ENCODE results near the gene TRAM2.

The TRAM2 gene

DNA sequence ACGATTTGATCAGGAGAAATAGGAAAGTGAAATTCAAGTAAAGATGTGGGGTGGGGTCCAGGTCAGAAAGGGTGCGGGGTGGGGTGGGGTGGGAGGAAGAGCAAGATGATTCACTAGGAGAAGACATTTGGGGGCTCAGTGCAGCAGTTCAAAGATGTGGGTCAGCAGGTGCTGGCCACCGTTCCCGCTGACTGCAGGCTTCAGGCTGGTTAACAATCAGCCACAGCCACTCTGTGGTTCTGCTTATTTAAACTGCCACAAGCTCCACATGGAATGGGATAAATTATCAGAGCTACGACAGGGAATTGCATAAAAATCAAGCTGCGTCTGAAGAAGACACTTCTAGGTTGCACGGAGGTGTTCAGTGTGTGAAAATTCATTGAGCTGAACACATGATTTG lies 49.4 kb downstream of the TRAM2 start:
- no peak for DNase-seq (ENCODE audit: low read depth)

- DNase-seq (ENCODE audit: low read depth), result no peak
Observed at GRCh38 chr6:52526634-52527033, 50.2 kb downstream of the TRAM2 start.

DNA sequence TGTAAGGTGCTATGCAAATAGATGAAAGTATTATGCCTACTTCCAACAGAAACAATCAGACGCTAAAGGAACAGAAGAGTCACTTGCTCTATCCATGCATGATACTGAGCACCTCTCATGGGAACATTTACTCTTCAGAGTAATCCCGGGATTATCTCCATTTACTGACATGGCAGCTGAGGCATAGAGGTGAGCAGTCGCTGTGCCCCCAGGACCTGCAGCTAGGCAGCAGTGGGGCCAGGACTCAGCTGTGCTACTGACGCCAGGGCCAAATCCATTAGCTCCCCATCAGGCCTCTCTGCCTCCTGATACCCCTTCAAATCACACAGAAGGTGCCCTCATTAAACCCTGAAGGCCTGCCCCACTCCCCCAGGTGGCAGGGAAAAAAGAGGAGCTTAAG lies 51.9 kb downstream of the TRAM2 start:
- DNase-seq (ENCODE audit: low read depth), result no peak

DNA sequence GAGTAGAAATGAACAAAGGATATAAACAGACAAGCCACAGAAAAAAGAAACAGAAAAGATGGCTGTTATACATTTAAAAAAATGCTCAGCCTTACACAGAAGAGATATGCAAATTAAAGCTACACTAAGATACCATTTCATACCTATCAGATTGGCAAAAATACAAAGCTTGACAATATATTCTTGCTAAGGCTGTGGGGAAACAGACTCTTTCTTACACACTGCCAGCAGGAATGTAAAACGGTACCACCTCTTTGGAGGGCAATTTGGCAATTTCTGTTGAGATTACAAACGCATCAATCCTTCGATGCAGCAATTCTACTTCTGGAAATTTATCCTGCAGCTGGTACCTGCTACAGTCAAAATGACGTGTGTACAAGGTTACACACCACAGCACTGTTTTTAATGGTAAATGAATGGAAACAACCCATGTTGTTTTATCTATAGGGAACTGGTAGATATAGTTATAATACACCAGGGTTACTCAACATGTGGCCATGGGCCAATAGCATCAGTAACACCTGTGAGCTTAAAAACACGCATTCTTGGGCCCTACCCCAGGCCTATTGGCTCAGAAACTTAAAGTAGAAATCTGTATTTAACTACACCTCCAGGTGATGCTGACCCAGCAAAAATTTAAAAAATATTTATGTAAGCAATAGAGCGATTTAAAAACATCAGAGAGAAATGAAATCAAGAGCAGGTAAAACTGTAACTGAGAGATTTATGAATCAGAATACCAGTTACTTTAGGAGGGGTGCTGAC lies 53.3 kb downstream of the TRAM2 start:
- no peak for DNase-seq (ENCODE audit: low read depth)

DNA sequence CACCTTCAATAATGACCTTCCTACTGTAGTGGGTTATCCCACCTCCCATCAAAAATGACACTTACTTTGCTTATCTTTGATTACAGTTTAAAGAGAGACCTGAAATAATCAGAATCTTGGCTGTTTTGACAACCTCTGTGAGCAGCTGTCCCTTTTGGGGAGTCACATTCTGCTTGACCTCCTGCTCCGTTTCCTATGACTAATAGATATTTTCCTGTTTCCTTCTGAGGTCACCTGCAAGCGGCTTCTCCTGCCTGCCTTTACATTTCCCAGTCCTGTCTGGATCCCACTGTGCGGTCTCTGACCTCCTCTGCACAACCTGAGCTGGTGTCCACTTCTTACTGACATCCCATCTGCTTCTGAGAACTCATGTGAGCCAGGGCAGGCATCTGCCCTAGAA lies 54.2 kb downstream of the TRAM2 start:
- DNase-seq (ENCODE audit: low read depth), result no peak

GRCh38 chr6:52522151-52522626 lies 54.7 kb downstream of the TRAM2 start:
- DNase-seq (ENCODE audit: low read depth), result no peak

DNA sequence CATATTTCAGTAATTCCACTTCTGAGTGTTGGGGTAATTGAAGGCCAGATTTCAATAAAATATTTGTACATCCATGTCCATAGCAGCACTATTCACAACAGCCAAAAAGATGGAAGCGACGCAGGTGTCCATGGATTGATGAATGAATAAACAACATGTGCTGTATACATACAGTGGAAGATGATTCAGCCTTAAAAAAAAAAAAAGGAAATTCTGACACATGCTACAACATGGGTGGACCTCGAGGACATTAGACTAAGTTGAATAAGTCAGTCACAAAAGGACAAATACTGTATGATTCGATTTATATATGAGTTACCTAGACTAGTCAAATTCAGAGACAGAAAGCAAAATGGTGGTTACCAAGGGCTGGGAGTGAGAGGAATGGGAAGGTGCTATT lies 57.2 kb downstream of the TRAM2 start:
- no peak for DNase-seq (ENCODE audit: low read depth)

DNA sequence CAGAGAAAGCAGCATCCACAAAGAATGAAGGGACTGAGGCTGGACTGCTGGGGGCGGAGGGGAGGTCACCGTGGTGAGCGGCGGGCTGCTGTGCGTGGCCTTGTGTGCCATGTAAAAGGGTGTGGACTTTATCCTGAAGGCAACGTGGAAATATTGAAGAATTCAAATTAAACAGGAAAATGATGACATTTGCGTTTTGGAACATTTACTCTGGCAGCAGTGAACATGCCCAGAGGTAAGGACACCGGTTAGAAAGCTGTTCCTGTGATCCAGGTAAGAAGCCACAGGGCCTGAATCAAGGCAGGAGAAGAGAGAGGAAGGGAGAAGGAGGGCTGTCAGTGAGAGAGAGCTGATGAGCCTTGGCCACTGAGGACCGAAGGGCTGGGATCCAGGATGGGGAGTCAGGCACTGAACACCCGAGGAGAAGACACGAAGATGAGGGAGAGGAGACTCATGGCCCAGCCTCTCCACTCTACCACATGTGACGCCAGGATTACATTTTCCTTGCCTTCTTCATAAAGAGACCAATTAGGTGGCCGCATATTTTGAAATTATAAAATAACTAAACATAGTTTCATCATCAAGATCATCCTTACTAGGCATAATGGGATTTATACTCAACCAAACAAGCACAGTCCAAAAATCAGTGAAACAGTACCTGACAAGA lies 58.4 kb downstream of the TRAM2 start:
- no peak for DNase-seq (ENCODE audit: low read depth)

- DNase-seq (ENCODE audit: low read depth), result no peak
Observed at GRCh38 chr6:52517502-52518278, 59.2 kb downstream of the TRAM2 start.

GRCh38 chr6:52516943-52517342 lies 59.9 kb downstream of the TRAM2 start:
- DNase-seq (ENCODE audit: low read depth), result no peak

DNA sequence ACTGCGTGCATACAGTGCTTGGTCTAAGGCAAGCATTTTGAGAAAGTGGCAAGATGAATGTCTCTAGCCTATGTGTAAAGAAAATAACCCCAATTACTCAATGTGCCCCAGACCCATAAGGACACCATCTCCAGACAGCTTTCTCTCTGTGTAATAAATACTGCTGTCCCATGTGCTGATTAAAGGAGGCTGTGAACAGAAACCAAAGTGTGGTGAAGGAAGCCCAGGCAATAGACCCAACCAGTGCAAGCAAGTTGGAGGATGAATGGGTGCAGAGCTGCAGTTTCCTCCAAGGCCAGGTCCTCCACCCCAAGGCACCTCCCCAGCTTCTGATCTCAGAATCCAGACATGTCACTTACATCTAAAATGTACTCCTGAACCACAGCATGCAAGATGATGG lies 60.6 kb downstream of the TRAM2 start:
- DNase-seq (ENCODE audit: low read depth), result no peak

DNA sequence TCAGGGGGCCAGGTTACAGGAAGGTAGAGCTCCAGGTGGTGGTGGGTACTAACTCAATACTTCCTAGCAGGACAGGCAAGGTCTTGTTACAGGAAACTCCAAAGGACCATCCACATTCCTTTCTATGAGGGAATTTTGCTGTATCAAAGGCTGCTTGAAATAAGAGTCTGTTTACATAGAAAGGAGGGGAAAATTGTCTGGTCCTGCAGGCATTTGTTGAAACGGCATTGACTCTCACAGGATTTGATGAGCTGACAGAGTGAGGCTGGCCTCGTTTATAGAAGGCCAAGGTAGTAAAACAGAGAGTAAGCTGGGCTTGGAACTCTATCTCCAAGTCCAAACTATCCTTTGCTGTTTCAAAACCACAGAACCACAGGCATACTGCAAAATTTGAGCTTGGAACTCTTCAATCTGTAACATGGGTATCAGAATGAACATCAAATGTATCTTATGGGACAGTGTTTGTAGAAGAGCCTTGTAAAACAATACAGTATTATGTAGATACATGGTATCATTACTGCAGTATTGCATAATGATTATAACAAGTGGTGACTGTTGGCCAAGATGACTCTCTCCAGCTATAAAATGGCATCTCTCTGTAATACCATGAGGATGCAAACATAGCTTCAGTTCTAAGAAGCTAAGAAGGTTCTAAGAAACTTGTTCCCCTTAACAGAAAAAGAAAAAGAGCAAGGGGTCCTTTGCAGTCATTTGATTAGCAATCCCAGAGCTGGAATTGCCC lies 61.5 kb downstream of the TRAM2 start:
- no peak for DNase-seq (ENCODE audit: low read depth)

DNA sequence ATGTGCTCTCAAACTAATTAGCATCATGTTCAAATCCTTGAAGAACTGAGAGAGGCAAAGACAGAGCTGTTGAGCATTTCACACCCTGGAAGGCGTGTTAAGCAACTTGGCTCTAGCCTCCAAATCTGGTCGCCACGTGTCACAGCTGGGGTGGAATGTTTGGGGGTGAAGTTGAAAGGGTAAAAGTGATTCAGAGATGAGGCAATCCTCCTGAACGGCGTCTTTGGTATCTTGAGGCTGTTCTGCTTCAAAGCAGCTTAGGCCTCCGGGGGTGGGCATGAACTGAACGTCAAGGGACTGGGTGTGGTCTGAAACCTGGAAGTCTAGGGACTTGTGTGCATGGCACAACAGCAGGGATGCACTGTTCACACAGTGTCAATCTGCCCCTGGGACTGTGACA lies 62.3 kb downstream of the TRAM2 start:
- no peak for DNase-seq (ENCODE audit: low read depth)

DNA sequence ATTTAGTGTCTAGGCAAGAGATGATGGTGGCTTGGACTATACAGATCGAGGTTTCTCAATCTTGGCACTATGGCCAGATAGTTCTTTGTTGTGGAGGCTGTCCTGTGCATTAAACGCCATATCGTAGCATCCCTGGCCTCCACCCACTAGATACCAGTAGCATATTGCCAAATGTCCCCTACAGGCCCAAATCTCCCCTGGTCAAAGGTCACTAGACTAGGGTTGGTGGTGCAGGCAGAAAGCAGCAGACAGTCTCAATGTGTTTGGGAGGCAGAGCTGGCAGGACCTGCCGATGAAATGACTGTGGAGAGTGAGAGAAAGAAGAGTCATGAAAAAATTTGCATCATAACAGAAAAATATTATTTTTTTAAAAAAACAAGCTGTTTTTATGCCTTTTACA lies 63.0 kb downstream of the TRAM2 start:
- DNase-seq (ENCODE audit: low read depth), result no peak

DNA sequence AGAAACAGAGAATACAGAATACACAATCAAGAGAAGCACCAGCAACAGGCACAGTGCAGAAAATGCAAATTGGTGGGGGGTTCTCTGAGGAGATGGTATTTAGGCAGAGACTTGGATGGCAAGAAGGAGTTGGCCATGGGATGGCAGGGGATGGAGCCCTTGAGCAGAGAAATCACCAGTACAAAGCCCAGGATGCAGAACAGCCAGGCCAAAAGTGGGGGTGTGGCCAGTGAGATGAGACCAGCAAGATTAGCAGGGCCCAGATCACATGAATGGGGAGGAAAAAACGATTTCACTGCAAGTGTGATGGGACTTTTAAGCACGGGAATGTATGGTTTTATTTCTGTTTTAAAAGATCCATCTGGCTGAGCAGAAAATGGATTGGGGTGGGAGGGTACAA lies 63.4 kb downstream of the TRAM2 start:
- DNase-seq (ENCODE audit: low read depth), result no peak

- no peak for DNase-seq (ENCODE audit: low read depth)
Observed at GRCh38 chr6:52512199-52512598, 64.7 kb downstream of the TRAM2 start.

- no peak for DNase-seq (ENCODE audit: low read depth)
Observed at GRCh38 chr6:52511572-52512151, 65.2 kb downstream of the TRAM2 start.

GRCh38 chr6:52511163-52511562 lies 65.7 kb downstream of the TRAM2 start:
- DNase-seq (ENCODE audit: low read depth), result no peak

GRCh38 chr6:52510213-52510562 lies 66.7 kb downstream of the TRAM2 start:
- no peak for DNase-seq (ENCODE audit: low read depth)

GRCh38 chr6:52509281-52510212 lies 67.3 kb downstream of the TRAM2 start:
- DNase-seq (ENCODE audit: low read depth), result no peak

DNA sequence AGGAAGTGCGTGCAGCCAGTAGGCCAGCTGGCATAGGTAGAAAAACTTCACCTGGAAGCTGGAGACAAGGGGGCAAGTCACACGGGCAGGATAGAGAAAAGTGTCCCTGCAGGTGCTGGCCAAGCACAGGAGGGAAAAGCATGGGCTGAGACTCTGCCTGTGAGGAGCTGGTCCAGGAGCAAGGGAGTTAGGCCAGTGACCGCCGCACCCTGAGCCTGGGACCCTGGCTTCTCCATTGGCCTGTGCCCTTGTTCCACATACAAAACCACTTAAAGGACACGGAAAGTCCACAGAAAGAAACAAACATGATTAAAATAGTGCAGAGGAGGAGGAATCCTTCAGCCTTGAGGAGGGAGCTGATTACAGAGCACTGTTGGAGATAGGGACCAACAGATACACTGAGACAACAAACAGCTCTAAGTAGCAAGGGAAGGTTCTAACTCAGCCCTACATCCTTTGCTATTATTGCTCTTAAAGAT lies 68.6 kb downstream of the TRAM2 start:
- DNase-seq (ENCODE audit: low read depth), result no peak
